ENCODE data around the gene PIP4K2B.
A peak's percentile ranks its signal among the peaks of the same experiment; 100 is the strongest.

GRCh38 chr17:38824899-38825761 is 25.8 kb upstream of the PIP4K2B start, which contains the start of gene CWC25:
- TF ChIP-seq CTCF (IDR thresholded peaks at IDR 0.05), result no peak
- TF ChIP-seq SIN3A (IDR thresholded peaks at IDR 0.05; ENCODE audit: borderline replicate concordance, insufficient read depth, low read depth, low read length), result peak; percentile 66; the same call in 1 of the 2 replicates
- peak; percentile 88 for TF ChIP-seq POLR2AphosphoS5 (IDR thresholded peaks at IDR 0.05; ENCODE audit: low read depth, low read length)
- no peak for TF ChIP-seq REST (IDR thresholded peaks at IDR 0.05; ENCODE audit: insufficient read depth in 1 of 2, low read depth in 2 of 2, low read length in 1 of 2)

All from Panc1 (cell line).